ENCODE results near the gene PARD6B. TPM values are rescaled to one million over a fixed set of nuclear protein-coding genes. Genes with fewer than 3 reads are reported as not detected.
"Not testable (repeated sequence)": the region's sequence is repeated elsewhere in the genome, so short reads cannot be mapped to it uniquely, and the experiment has no call there.

The PARD6B gene
- total RNA-seq, 3 donors from 2014 or later = 6.8 to 9.4 (median 8.4) TPM

- not testable (repeated sequence) for H3K9me3 Mint-ChIP-seq; ATAC-seq; H3K36me3 Mint-ChIP-seq (ENCODE audit: insufficient read depth); DNase-seq; H3K27me3 Mint-ChIP-seq (ENCODE audit: low read depth); H3K4me3 Mint-ChIP-seq; H3K4me1 Mint-ChIP-seq (ENCODE audit: low read depth)
Measured at GRCh38 chr20:50763550-50764458, 32.4 kb downstream of the PARD6B start.

GRCh38 chr20:50765251-50765650, 33.9 kb downstream of the PARD6B start:
- H3K27me3 Mint-ChIP-seq (ENCODE audit: low read depth); H3K4me3 Mint-ChIP-seq; ATAC-seq; H3K9me3 Mint-ChIP-seq; H3K36me3 Mint-ChIP-seq (ENCODE audit: insufficient read depth); H3K4me1 Mint-ChIP-seq (ENCODE audit: low read depth); DNase-seq: not testable (repeated sequence)

- H3K4me1 Mint-ChIP-seq (ENCODE audit: low read depth) = no peaks in the 10 kb centered on the region
- no peaks in the 10 kb centered on the region for H3K9me3 Mint-ChIP-seq
- H3K4me3 Mint-ChIP-seq = no peak overlapping the region
- H3K36me3 Mint-ChIP-seq (ENCODE audit: insufficient read depth) = no peaks in the 10 kb centered on the region
- DNase-seq (no peak), ATAC-seq (no peak)
- H3K27me3 Mint-ChIP-seq (ENCODE audit: low read depth) = peaks cover 2% of the 10 kb centered on the region
Measured at GRCh38 chr20:50765674-50766073, 34.3 kb downstream of the PARD6B start.

GRCh38 chr20:50766955-50767809, 35.8 kb downstream of the PARD6B start:
- not testable (repeated sequence) for ATAC-seq; DNase-seq; H3K4me3 Mint-ChIP-seq; H3K27me3 Mint-ChIP-seq (ENCODE audit: low read depth); H3K9me3 Mint-ChIP-seq; H3K4me1 Mint-ChIP-seq (ENCODE audit: low read depth); H3K36me3 Mint-ChIP-seq (ENCODE audit: insufficient read depth)

GRCh38 chr20:50768991-50769390, 37.6 kb downstream of the PARD6B start:
- not testable (repeated sequence) for H3K4me3 Mint-ChIP-seq; ATAC-seq; H3K36me3 Mint-ChIP-seq (ENCODE audit: insufficient read depth); H3K27me3 Mint-ChIP-seq (ENCODE audit: low read depth); H3K4me1 Mint-ChIP-seq (ENCODE audit: low read depth); H3K9me3 Mint-ChIP-seq; DNase-seq

- not testable (repeated sequence) for H3K27me3 Mint-ChIP-seq (ENCODE audit: low read depth); DNase-seq; ATAC-seq; H3K36me3 Mint-ChIP-seq (ENCODE audit: insufficient read depth); H3K4me1 Mint-ChIP-seq (ENCODE audit: low read depth); H3K9me3 Mint-ChIP-seq; H3K4me3 Mint-ChIP-seq
Measured at GRCh38 chr20:50769551-50770085, 38.2 kb downstream of the PARD6B start.

GRCh38 chr20:50771419-50772080, 40.2 kb downstream of the PARD6B start:
- DNase-seq; H3K4me1 Mint-ChIP-seq (ENCODE audit: low read depth); H3K4me3 Mint-ChIP-seq; H3K36me3 Mint-ChIP-seq (ENCODE audit: insufficient read depth); ATAC-seq; H3K27me3 Mint-ChIP-seq (ENCODE audit: low read depth); H3K9me3 Mint-ChIP-seq: not testable (repeated sequence)

- DNase-seq = no peak
- no peak for ATAC-seq
- Mint-ChIP-seq H3K36me3 (ENCODE audit: insufficient read depth) (no peaks in the 10 kb centered on the region), H3K9me3 (no peaks in the 10 kb centered on the region), H3K4me1 (ENCODE audit: low read depth) (no peaks in the 10 kb centered on the region), H3K4me3 (no peak overlapping the region), H3K27me3 (ENCODE audit: low read depth) (peaks cover 5% of the 10 kb centered on the region)
Measured at GRCh38 chr20:50772420-50773185, 41.2 kb downstream of the PARD6B start.

- Mint-ChIP-seq H3K36me3 (ENCODE audit: insufficient read depth) (no peaks in the 10 kb centered on the region), H3K4me3 (no peak overlapping the region), H3K27me3 (ENCODE audit: low read depth) (peaks cover 6% of the 10 kb centered on the region), H3K9me3 (no peaks in the 10 kb centered on the region), H3K4me1 (ENCODE audit: low read depth) (no peaks in the 10 kb centered on the region)
- ATAC-seq = no peak
- no peak for DNase-seq
Measured at GRCh38 chr20:50774515-50774914, 43.1 kb downstream of the PARD6B start.

- Mint-ChIP-seq H3K27me3 (ENCODE audit: low read depth) (peaks cover 10% of the 10 kb centered on the region), H3K4me3 (no peak overlapping the region), H3K4me1 (ENCODE audit: low read depth) (no peaks in the 10 kb centered on the region), H3K9me3 (no peaks in the 10 kb centered on the region), H3K36me3 (ENCODE audit: insufficient read depth) (no peaks in the 10 kb centered on the region)
- DNase-seq (no peak), ATAC-seq (no peak)
Measured at GRCh38 chr20:50776122-50776817, 44.9 kb downstream of the PARD6B start.

GRCh38 chr20:50777373-50777772, 46.0 kb downstream of the PARD6B start:
- H3K4me1 Mint-ChIP-seq (ENCODE audit: low read depth) = no peaks in the 10 kb centered on the region
- ATAC-seq = no peak
- H3K4me3 Mint-ChIP-seq = no peak overlapping the region
- peaks cover 10% of the 10 kb centered on the region for H3K27me3 Mint-ChIP-seq (ENCODE audit: low read depth)
- H3K9me3 Mint-ChIP-seq = no peaks in the 10 kb centered on the region
- no peak for DNase-seq
- no peaks in the 10 kb centered on the region for H3K36me3 Mint-ChIP-seq (ENCODE audit: insufficient read depth)

GRCh38 chr20:50778994-50779393, 47.6 kb downstream of the PARD6B start:
- DNase-seq; H3K4me1 Mint-ChIP-seq (ENCODE audit: low read depth); H3K4me3 Mint-ChIP-seq; ATAC-seq; H3K9me3 Mint-ChIP-seq; H3K36me3 Mint-ChIP-seq (ENCODE audit: insufficient read depth): not testable (repeated sequence)
- H3K27me3 Mint-ChIP-seq (ENCODE audit: low read depth) = peaks cover 13% of the 10 kb centered on the region

GRCh38 chr20:50783390-50783789, 52.0 kb downstream of the PARD6B start:
- ATAC-seq (no peak), DNase-seq (no peak)
- H3K36me3 Mint-ChIP-seq (ENCODE audit: insufficient read depth) = no peaks in the 10 kb centered on the region
- peaks cover 10% of the 10 kb centered on the region for H3K27me3 Mint-ChIP-seq (ENCODE audit: low read depth)
- no peaks in the 10 kb centered on the region for H3K4me1 Mint-ChIP-seq (ENCODE audit: low read depth)
- no peak overlapping the region for H3K4me3 Mint-ChIP-seq
- H3K9me3 Mint-ChIP-seq = no peaks in the 10 kb centered on the region

All from activated T-cell treated with anti-CD3 and anti-CD28 coated beads, Interleukin-2, amount 50 U/mL, for 4 hours (primary cell).